Tibial nerve (tissue), 4 donors: ENCODE data around the gene COL6A5.

Experiments used
- CTCF ChIP-seq, 5 experiments: fragments of 200-600 bp in 3 of 5; fragments of 450-650 bp in 2 of 5; sonication (generic) in 3 of 5; IDR thresholded peaks; one replicate each; pipeline ENCODE4 v1.5.1; 2016 to 2019; ENCODE audit warnings: antibody characterized with exemption in 5 of 5, mild to moderate bottlenecking in 3 of 5, moderate library complexity in 2 of 5
- EP300 ChIP-seq, 2 donors: sonication (generic); formaldehyde crosslinking; IDR thresholded peaks; one replicate each; pipeline ENCODE4 v1.6.1; 2017; ENCODE audit warnings: antibody characterized with exemption in 2 of 2, mild to moderate bottlenecking in 1 of 2
- POLR2A ChIP-seq, 2 donors: fragments of 450-650 bp; IDR thresholded peaks; one replicate each; pipeline ENCODE4 v1.6.1; 2017; ENCODE audit warnings: antibody characterized with exemption in 2 of 2, mild to moderate bottlenecking in 2 of 2, moderate library complexity in 2 of 2

- TF ChIP-seq CTCF (IDR thresholded peaks at IDR 0.05), result no peak
- TF ChIP-seq POLR2A (IDR thresholded peaks at IDR 0.05), result no peak
- TF ChIP-seq EP300 (IDR thresholded peaks at IDR 0.05), result no peak
Observed at GRCh38 chr3:130404401-130404800, 58.9 kb downstream of the COL6A5 start.
